Tibial nerve (tissue), 4 donors: Measurements from ENCODE around the gene EPN1.

Source experiments
- EP300 ChIP-seq, 2 donors: sonication (generic); formaldehyde crosslinking; IDR thresholded peaks; one replicate each; pipeline ENCODE4 v1.6.1; 2017; ENCODE audit warnings: antibody characterized with exemption in 2 of 2, mild to moderate bottlenecking in 1 of 2
- POLR2A ChIP-seq, 2 donors: fragments of 450-650 bp; IDR thresholded peaks; one replicate each; pipeline ENCODE4 v1.6.1; 2017; ENCODE audit warnings: antibody characterized with exemption in 2 of 2, mild to moderate bottlenecking in 2 of 2, moderate library complexity in 2 of 2
- TF ChIP-seq, protein P1 (sequence below), 5 experiments: fragments of 200-600 bp in 3 of 5; fragments of 450-650 bp in 2 of 5; sonication (generic) in 3 of 5; IDR thresholded peaks; one replicate each; pipeline ENCODE4 v1.5.1; 2016 to 2019; ENCODE audit warnings: antibody characterized with exemption in 5 of 5, mild to moderate bottlenecking in 3 of 5, moderate library complexity in 2 of 5

DNA sequence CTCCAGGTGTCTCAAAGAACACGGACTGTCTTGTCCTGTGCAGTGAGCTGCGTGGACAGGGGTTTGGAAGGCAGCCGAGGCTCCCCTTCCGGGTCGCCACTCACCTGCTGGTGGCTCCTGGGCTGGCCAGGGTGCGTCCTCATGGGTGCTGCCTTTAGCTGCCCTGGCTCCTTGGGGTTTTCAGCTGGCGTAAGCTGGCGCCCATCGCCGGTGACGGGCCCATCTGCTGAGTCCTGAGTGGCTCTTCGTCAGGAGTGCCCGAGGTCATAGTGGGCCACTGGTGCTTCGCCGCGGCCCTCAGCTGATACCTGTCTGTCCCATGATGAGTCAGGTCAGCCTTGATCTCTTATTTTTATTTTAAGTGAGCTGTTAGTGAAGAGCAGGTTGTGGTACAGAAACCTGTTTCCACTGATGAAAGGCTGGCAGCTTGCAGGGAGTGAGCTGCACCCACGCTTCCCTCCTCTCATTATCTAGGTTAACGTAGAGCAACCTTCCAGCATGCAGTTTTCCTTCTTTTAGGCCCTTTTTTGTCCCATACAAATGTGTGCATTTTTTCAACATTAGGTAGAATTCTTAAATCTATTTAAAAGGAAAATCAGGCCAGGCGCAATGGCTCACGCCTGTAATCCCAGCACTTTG lies 18.4 kb downstream of the EPN1 start:
- TF ChIP-seq, protein P1, sequence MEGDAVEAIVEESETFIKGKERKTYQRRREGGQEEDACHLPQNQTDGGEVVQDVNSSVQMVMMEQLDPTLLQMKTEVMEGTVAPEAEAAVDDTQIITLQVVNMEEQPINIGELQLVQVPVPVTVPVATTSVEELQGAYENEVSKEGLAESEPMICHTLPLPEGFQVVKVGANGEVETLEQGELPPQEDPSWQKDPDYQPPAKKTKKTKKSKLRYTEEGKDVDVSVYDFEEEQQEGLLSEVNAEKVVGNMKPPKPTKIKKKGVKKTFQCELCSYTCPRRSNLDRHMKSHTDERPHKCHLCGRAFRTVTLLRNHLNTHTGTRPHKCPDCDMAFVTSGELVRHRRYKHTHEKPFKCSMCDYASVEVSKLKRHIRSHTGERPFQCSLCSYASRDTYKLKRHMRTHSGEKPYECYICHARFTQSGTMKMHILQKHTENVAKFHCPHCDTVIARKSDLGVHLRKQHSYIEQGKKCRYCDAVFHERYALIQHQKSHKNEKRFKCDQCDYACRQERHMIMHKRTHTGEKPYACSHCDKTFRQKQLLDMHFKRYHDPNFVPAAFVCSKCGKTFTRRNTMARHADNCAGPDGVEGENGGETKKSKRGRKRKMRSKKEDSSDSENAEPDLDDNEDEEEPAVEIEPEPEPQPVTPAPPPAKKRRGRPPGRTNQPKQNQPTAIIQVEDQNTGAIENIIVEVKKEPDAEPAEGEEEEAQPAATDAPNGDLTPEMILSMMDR (IDR thresholded peaks at IDR 0.05), result no peak
- no peak for TF ChIP-seq POLR2A (IDR thresholded peaks at IDR 0.05)
- no peak for TF ChIP-seq EP300 (IDR thresholded peaks at IDR 0.05)
